HG02852 (cell line): ENCODE data around the gene PARN.
"Not testable (repeated sequence)": the region's sequence is repeated elsewhere in the genome, so short reads cannot be mapped to it uniquely, and the experiment has no call there.

Experiments used
- ATAC-seq: cut with Tn5 transposase; IDR thresholded peaks from one replicate; pipeline ENCODE4 v1.9.1; 2021; ENCODE audit warnings: mild to moderate bottlenecking, moderate library complexity; ENCODE audit not compliant: unreplicated experiment

The PARN gene

GRCh38 chr16:14634389-14634725, 4.3 kb upstream of the PARN start:
- no peak for ATAC-seq

- ATAC-seq, result peak; percentile 81
These were observed 2.9 kb upstream of the PARN start, which contains the start of gene BFAR for GRCh38 chr16:14632693-14633569. TSS of gene BFAR (plus strand) at chr16:14632951. CDS start at chr16:14644347, 11,396 bp downstream.

- ATAC-seq, result not testable (repeated sequence)
These were observed 715 bp upstream of the PARN start for GRCh38 chr16:14630620-14631330.

GRCh38 chr16:14629612-14629918, 495 bp downstream of the PARN start:
- no peak for ATAC-seq

- ATAC-seq, result no peak
These were observed 1.1 kb downstream of the PARN start for GRCh38 chr16:14628806-14629611.

GRCh38 chr16:14627078-14627477, 3.0 kb downstream of the PARN start:
- no peak for ATAC-seq

- ATAC-seq, result no peak
These were observed 11.5 kb downstream of the PARN start for GRCh38 chr16:14618566-14618965.

GRCh38 chr16:14616280-14616679, 13.8 kb downstream of the PARN start:
- no peak for ATAC-seq

- ATAC-seq, result no peak
These were observed 16.1 kb downstream of the PARN start for GRCh38 chr16:14613991-14614390.

- ATAC-seq, result no peak
These were observed 18.4 kb downstream of the PARN start for GRCh38 chr16:14611660-14612059.

- ATAC-seq, result no peak
These were observed 20.3 kb downstream of the PARN start for GRCh38 chr16:14609716-14610115.

- ATAC-seq, result no peak
These were observed 21.5 kb downstream of the PARN start for GRCh38 chr16:14608604-14609003.

- peak; percentile 69 for ATAC-seq
These were observed 21.9 kb downstream of the PARN start for GRCh38 chr16:14608111-14608566.

GRCh38 chr16:14606102-14606501, 24.0 kb downstream of the PARN start:
- ATAC-seq, result no peak

- ATAC-seq, result no peak
These were observed 27.6 kb downstream of the PARN start for GRCh38 chr16:14602443-14602963.

GRCh38 chr16:14600164-14600563, 29.9 kb downstream of the PARN start:
- ATAC-seq, result no peak

- no peak for ATAC-seq
These were observed 43.3 kb downstream of the PARN start for GRCh38 chr16:14586637-14587305.

- ATAC-seq, result no peak
These were observed 44.8 kb downstream of the PARN start for GRCh38 chr16:14585287-14585686.

GRCh38 chr16:14580926-14581325, 49.1 kb downstream of the PARN start:
- not testable (repeated sequence) for ATAC-seq

GRCh38 chr16:14579266-14579665, 50.8 kb downstream of the PARN start:
- ATAC-seq, result no peak

GRCh38 chr16:14576532-14576931, 53.5 kb downstream of the PARN start:
- ATAC-seq, result no peak
